Ishikawa (cell line): ENCODE data around the gene P2RX6.

Experiments
- CEBPB ChIP-seq: IDR thresholded peaks from 2 replicates; pipeline ENCODE4 v1.6.1; 2012
- CREB1 ChIP-seq: IDR thresholded peaks from 2 replicates; pipeline ENCODE4 v1.6.1; 2012; ENCODE audit warnings: low read depth
- EGR1 ChIP-seq: IDR thresholded peaks from 2 replicates; pipeline ENCODE4 v1.6.1; 2012
- EP300 ChIP-seq: IDR thresholded peaks from 2 replicates; pipeline ENCODE4 v1.6.1; 2012; ENCODE audit warnings: borderline replicate concordance
- FOXM1 ChIP-seq: IDR thresholded peaks from 2 replicates; pipeline ENCODE4 v1.6.1; 2012; ENCODE audit warnings: low read depth, borderline replicate concordance
- MAX ChIP-seq: IDR thresholded peaks from 2 replicates; pipeline ENCODE4 v1.6.1; 2012
- NFIC ChIP-seq: IDR thresholded peaks from 2 replicates; pipeline ENCODE4 v1.6.1; 2012
- RAD21 ChIP-seq: IDR thresholded peaks from 2 replicates; pipeline ENCODE4 v1.6.1; 2012; ENCODE audit warnings: low read depth
- REST ChIP-seq: IDR thresholded peaks from 2 replicates; pipeline ENCODE4 v1.6.1; 2012; ENCODE audit warnings: low read depth, mild to moderate bottlenecking
- TAF1 ChIP-seq: IDR thresholded peaks from 2 replicates; pipeline ENCODE4 v1.6.1; 2012; ENCODE audit warnings: low read depth, mild to moderate bottlenecking
- TCF12 ChIP-seq: IDR thresholded peaks from 2 replicates; pipeline ENCODE4 v1.6.1; 2012; ENCODE audit warnings: low read depth
- TEAD4 ChIP-seq: IDR thresholded peaks from 2 replicates; pipeline ENCODE4 v1.6.1; 2012
- USF1 ChIP-seq: IDR thresholded peaks from 2 replicates; pipeline ENCODE4 v1.6.1; 2012
- YY1 ChIP-seq: IDR thresholded peaks from 2 replicates; pipeline ENCODE4 v1.6.1; 2012; ENCODE audit warnings: low read depth
- ZBTB7A ChIP-seq: IDR thresholded peaks from 2 replicates; pipeline ENCODE4 v1.6.1; 2012; ENCODE audit warnings: low read depth

The P2RX6 gene

GRCh38 chr22:21014726-21015465 lies at the start of gene P2RX6:
Gene P2RX6 (plus strand): TSS chr22:21015165. CDS start chr22:21015175, 10 bp downstream.
- TF ChIP-seq NFIC = no peak
- no peak for TF ChIP-seq USF1
- no peak for TF ChIP-seq TCF12
- no peak for TF ChIP-seq REST
- no peak for TF ChIP-seq FOXM1
- TF ChIP-seq ZBTB7A = no peak
- no peak for TF ChIP-seq MAX
- TF ChIP-seq RAD21 = no peak
- no peak for TF ChIP-seq YY1
- no peak for TF ChIP-seq CEBPB
- TF ChIP-seq TAF1 = no peak
- TF ChIP-seq CREB1 = no peak
- no peak for TF ChIP-seq EGR1
- no peak for TF ChIP-seq TEAD4
- TF ChIP-seq EP300 = no peak

- TF ChIP-seq TEAD4 (no peak), ZBTB7A (no peak), MAX (no peak), CREB1 (no peak), TAF1 (no peak), NFIC (no peak), RAD21 (no peak), EP300 (no peak), YY1 (no peak), USF1 (no peak), REST (no peak), FOXM1 (no peak), CEBPB (no peak), EGR1 (no peak), TCF12 (no peak)
These were observed 48.8 kb upstream of the P2RX6 start for GRCh38 chr22:20965888-20966855.

- TF ChIP-seq RAD21 (no peak), TCF12 (no peak), CREB1 (no peak), NFIC (no peak), FOXM1 (no peak), EGR1 (no peak), TEAD4 (no peak), TAF1 (no peak), REST (no peak), YY1 (no peak), MAX (no peak), CEBPB (no peak), USF1 (no peak), ZBTB7A (no peak), EP300 (no peak)
These were observed 47.9 kb upstream of the P2RX6 start, which contains the start of gene AIFM3 for GRCh38 chr22:20966883-20967696. Gene AIFM3 (plus strand): TSS chr22:20967255. CDS start chr22:20967945, 690 bp downstream.
